H1 (cell line): Measurements from ENCODE around the gene GINS2. TPM values are rescaled to one million over a fixed set of nuclear protein-coding genes. Genes with fewer than 3 reads are reported as not detected.

Experiments used
- CTCF ChIA-PET: fragments of 300-600 bp; sonication (Branson Sonifier 250); formaldehyde crosslinking; loops from one replicate; lab custom pipeline; 2021; ENCODE audit not compliant: partially characterized antibody; lab: Charles Lee
- POLR2A ChIA-PET: fragments of 300-600 bp; sonication (Branson Sonifier 250); formaldehyde crosslinking; loops from one replicate; lab custom pipeline; 2021; ENCODE audit warnings: inconsistent platforms; ENCODE audit not compliant: partially characterized antibody; lab: Charles Lee
- DNase-seq, 2 experiments: peaks; one replicate each; pipeline versions ENCODE4 v3.0.0 to v3.0.0-alpha.2; 2010 to 2022; ENCODE audit warnings: low spot score in 2 of 2, low read depth in 1 of 2, mixed read lengths in 1 of 2
- FAIRE-seq: peaks from 2 replicates; lab custom pipeline; 2011; peaks lifted over from hg19 to GRCh38; lab: Jason Lieb, UNC
- H2AFZ ChIP-seq: 2 replicates; pipeline ENCODE4 v1.8.1; 2012; ENCODE audit warnings: low read length, inconsistent platforms
- H2AK5ac ChIP-seq: 2 replicates; pipeline ENCODE4 v1.6.1; 2013; ENCODE audit warnings: low read depth, low read length
- H2BK120ac ChIP-seq: replicated peaks from 2 replicates; pipeline ENCODE3; 2013; ENCODE audit warnings: low read depth, low read length, inconsistent platforms
- H2BK12ac ChIP-seq: 2 replicates; pipeline ENCODE4 v1.6.1; 2013; ENCODE audit warnings: low read depth, low read length
- H2BK15ac ChIP-seq: 2 replicates; pipeline ENCODE4 v1.6.1; 2013; ENCODE audit warnings: low read length
- H2BK20ac ChIP-seq: 2 replicates; pipeline ENCODE4 v1.6.1; 2013; ENCODE audit warnings: low read length
- H2BK5ac ChIP-seq: 2 replicates; pipeline ENCODE4 v1.6.1; 2013; ENCODE audit warnings: low read depth, low read length
- H3K14ac ChIP-seq: 2 replicates; pipeline ENCODE4 v1.6.1; 2013; ENCODE audit warnings: inconsistent platforms; ENCODE audit not compliant: insufficient read length
- H3K18ac ChIP-seq: 2 replicates; pipeline ENCODE4 v1.6.1; 2013; ENCODE audit warnings: low read length; ENCODE audit errors: extremely low read depth
- H3K23ac ChIP-seq: 2 replicates; pipeline ENCODE4 v1.6.1; 2013; ENCODE audit warnings: inconsistent platforms; ENCODE audit not compliant: insufficient read length
- H3K23me2 ChIP-seq: 2 replicates; pipeline ENCODE4 v1.6.1; 2013; ENCODE audit warnings: low read depth, low read length
- H3K27ac ChIP-seq: 2 replicates; pipeline ENCODE4 v1.6.1; 2011; ENCODE audit warnings: low read depth, low read length, inconsistent platforms
- H3K27me3 ChIP-seq, 4 experiments: replicated peaks in 1 of 4; 1 replicate in 1 of 4; 2 replicates in 3 of 4; pipeline versions ENCODE4 v1.6.1 to v1.8.1; 2011 to 2013; ENCODE audit warnings: low read length in 3 of 4, mild to moderate bottlenecking in 3 of 4, inconsistent platforms in 2 of 4, mixed read lengths in 2 of 4, moderate library complexity in 1 of 4; ENCODE audit not compliant: control insufficient read depth in 3 of 4, insufficient read depth in 3 of 4; ENCODE audit errors: extremely low read depth in 1 of 4
- H3K36me3 ChIP-seq, 4 experiments: 2 replicates each; pipeline versions ENCODE4 v1.6.1 to v1.8.1; 2011 to 2013; ENCODE audit warnings: mild to moderate bottlenecking in 4 of 4, low read length in 3 of 4, moderate library complexity in 2 of 4, control low read depth in 1 of 4, inconsistent platforms in 1 of 4; ENCODE audit not compliant: insufficient read depth in 4 of 4, control insufficient read depth in 2 of 4
- H3K4ac ChIP-seq: replicated peaks from 2 replicates; pipeline ENCODE3; 2013; ENCODE audit warnings: low read length, low read depth, mixed read lengths, inconsistent platforms; ENCODE audit not compliant: insufficient read length
- H3K4me1 ChIP-seq, 4 experiments: replicated peaks in 1 of 4; 1 replicate in 1 of 4; 2 replicates in 3 of 4; pipeline versions ENCODE4 v1.6.1 to v1.8.1; 2011 to 2013; ENCODE audit warnings: low read length in 3 of 4, inconsistent platforms in 2 of 4, mixed read lengths in 1 of 4; ENCODE audit not compliant: insufficient read depth in 4 of 4, control insufficient read depth in 3 of 4
- H3K4me2 ChIP-seq, 2 experiments: 2 replicates each; pipeline versions ENCODE4 v1.6.1 to v1.8.1; 2011 to 2013; ENCODE audit warnings: low read depth in 2 of 2, low read length in 2 of 2, control low read depth in 1 of 2, inconsistent platforms in 1 of 2, mild to moderate bottlenecking in 1 of 2; ENCODE audit not compliant: insufficient read depth in 1 of 2
- H3K4me3 ChIP-seq, 4 experiments: fragments of 200-600, 300-600 bp in 1 of 4; sonication (generic), shearing (Covaris generic), sonication (Bioruptor Twin) in 1 of 4; 2 replicates each; pipeline versions ENCODE4 v1.5.1 to v1.8.1; 2011 to 2016; ENCODE audit warnings: low read length in 4 of 4, low read depth in 3 of 4, control low read depth in 2 of 4, inconsistent platforms in 2 of 4, mild to moderate bottlenecking in 2 of 4, mixed read lengths in 1 of 4, moderate library complexity in 1 of 4; ENCODE audit not compliant: insufficient read depth in 2 of 4; ENCODE audit errors: extremely low read depth in 1 of 4
- H3K56ac ChIP-seq: replicated peaks from 2 replicates; pipeline ENCODE3; 2013; ENCODE audit warnings: low read depth, mild to moderate bottlenecking, mixed read lengths, low read length, inconsistent platforms; ENCODE audit not compliant: insufficient read length
- H3K79me1 ChIP-seq: 2 replicates; pipeline ENCODE4 v1.6.1; 2013; ENCODE audit warnings: low read depth, low read length, control low read depth
- H3K79me2 ChIP-seq, 2 experiments: 2 replicates each; pipeline versions ENCODE4 v1.6.1 to v1.8.1; 2012 to 2013; ENCODE audit warnings: low read length in 2 of 2, mild to moderate bottlenecking in 2 of 2, inconsistent platforms in 1 of 2; ENCODE audit not compliant: insufficient read depth in 2 of 2, control insufficient read depth in 1 of 2
- H3K9ac ChIP-seq, 4 experiments: replicated peaks in 1 of 4; 1 replicate in 1 of 4; 2 replicates in 3 of 4; pipeline versions ENCODE4 v1.6.1 to v1.8.1; 2011 to 2013; ENCODE audit warnings: low read depth in 3 of 4, low read length in 3 of 4, control low read depth in 2 of 4, mild to moderate bottlenecking in 2 of 4, moderate library complexity in 2 of 4, inconsistent platforms in 1 of 4; ENCODE audit errors: extremely low read depth in 1 of 4
- H3K9me3 ChIP-seq, 2 experiments: 2 replicates each; pipeline versions ENCODE4 v1.6.1 to v1.8.1; 2012 to 2013; ENCODE audit warnings: mild to moderate bottlenecking in 2 of 2, moderate library complexity in 2 of 2, control low read depth in 1 of 2, inconsistent platforms in 1 of 2, low read depth in 1 of 2, low read length in 1 of 2, mixed read lengths in 1 of 2; ENCODE audit not compliant: insufficient read depth in 2 of 2
- H4K20me1 ChIP-seq, 2 experiments: replicated peaks in 1 of 2; 2 replicates each; pipeline versions ENCODE3 to v1.8.1; 2011 to 2013; ENCODE audit warnings: inconsistent platforms in 2 of 2, low read length in 2 of 2, mild to moderate bottlenecking in 1 of 2; ENCODE audit not compliant: insufficient read depth in 2 of 2, control insufficient read depth in 1 of 2
- H4K5ac ChIP-seq: 2 replicates; pipeline ENCODE4 v1.6.1; 2013; ENCODE audit warnings: low read length, low read depth, mixed read lengths, inconsistent platforms; ENCODE audit not compliant: insufficient read length
- H4K8ac ChIP-seq: 2 replicates; pipeline ENCODE4 v1.8.0; 2013; ENCODE audit warnings: mild to moderate bottlenecking, moderate library complexity, low read length, inconsistent platforms; ENCODE audit not compliant: insufficient read depth; ENCODE audit errors: extremely low read depth
- H4K91ac ChIP-seq: replicated peaks from 2 replicates; pipeline ENCODE3; 2013; ENCODE audit warnings: low read length, mixed read lengths, inconsistent platforms; ENCODE audit not compliant: insufficient read length
- ATF3 ChIP-seq: IDR thresholded peaks from 2 replicates; pipeline ENCODE4 v1.6.1; 2011; ENCODE audit warnings: low read depth, mild to moderate bottlenecking, low read length; ENCODE audit not compliant: insufficient read depth
- BRCA1 ChIP-seq: IDR thresholded peaks from 2 replicates; pipeline ENCODE4 v1.6.1; 2012; ENCODE audit warnings: low read depth, low read length, improper control_type of control experiment
- CEBPB ChIP-seq: IDR thresholded peaks from 2 replicates; pipeline ENCODE4 v1.6.1; 2012; ENCODE audit warnings: low read depth, low read length
- CTCF ChIP-seq, 3 experiments: IDR thresholded peaks; 1 replicate in 2 of 3; 2 replicates in 1 of 3; pipeline versions ENCODE4 v1.5.1 to v1.6.1; 2011; ENCODE audit warnings: low read length in 3 of 3, mild to moderate bottlenecking in 3 of 3, inconsistent platforms in 2 of 3, low read depth in 1 of 3, moderate library complexity in 1 of 3; ENCODE audit not compliant: insufficient read depth in 1 of 3; ENCODE audit errors: control extremely low read depth in 1 of 3
- RBBP5 ChIP-seq: IDR thresholded peaks from 2 replicates; pipeline ENCODE4 v1.7.1; 2012; ENCODE audit warnings: low read depth, mild to moderate bottlenecking, inconsistent platforms, low read length, moderate library complexity, borderline replicate concordance
- SIRT6 ChIP-seq: IDR thresholded peaks from one replicate; pipeline ENCODE4 v1.7.1; 2012; ENCODE audit warnings: low read length, inconsistent platforms
- SP1 ChIP-seq: IDR thresholded peaks from 2 replicates; pipeline ENCODE4 v1.6.1; 2011; ENCODE audit warnings: low read depth, low read length
- TAF7 ChIP-seq: optimal IDR thresholded peaks from 2 replicates; pipeline ENCODE3; 2011; ENCODE audit warnings: low read depth, mild to moderate bottlenecking, inconsistent platforms, low read length, moderate library complexity, borderline replicate concordance
- TEAD4 ChIP-seq: IDR thresholded peaks from 2 replicates; pipeline ENCODE4 v1.6.1; 2012; ENCODE audit warnings: low read depth, low read length, inconsistent platforms, mixed read lengths
- YY1 ChIP-seq: IDR thresholded peaks from 2 replicates; pipeline ENCODE4 v1.6.1; 2011; ENCODE audit warnings: low read depth, mild to moderate bottlenecking, low read length
- WGBS, 2 experiments: shearing (Covaris generic) in 1 of 2; methylation state at CpG; one replicate each; pipeline versions ENCODE4 v1.1.6 to v1.1.7; 2013 to 2015; ENCODE audit warnings: low lambda C conversion rate in 2 of 2, mixed read lengths in 2 of 2, inconsistent platforms in 1 of 2, low coverage in 1 of 2, missing lambda C conversion rate in 1 of 2; ENCODE audit not compliant: insufficient replicate concordance in 2 of 2, insufficient coverage in 1 of 2, insufficient read length in 1 of 2; ENCODE audit errors: extremely low coverage in 1 of 2, missing lambda C conversion rate in 1 of 2; 5-methylcytosine and 5-hydroxymethylcytosine counted together
- polyA plus RNA-seq, 7 experiments: library from polyadenylated mRNA; depleted of rRNA in 3 of 7; stranded (reverse) in 5 of 7; unstranded in 2 of 7; fragments of >200 nt in 5 of 7; fragments of 200-250 nt in 2 of 7; gene quantifications; 1 replicate in 5 of 7; 2 replicates in 1 of 7; 4 replicates in 1 of 7; pipeline versions ENCODE4 v1.2.1 to v1.2.3, GENCODE V29; 2011 to 2013; ENCODE audit warnings: missing spikeins in 2 of 7, mixed read lengths in 2 of 7
- total RNA-seq: library from RNA; stranded (reverse); fragmentation: NEBNext Ultra II Directional; extraction: Animal tissue kit (Norgen Biotek cat#: 25700); gene quantifications from 2 replicates; pipeline ENCODE4 v1.2.1, GENCODE V29; 2021
- TF ChIP-seq, protein P1 (sequence below): IDR thresholded peaks from 2 replicates; pipeline ENCODE4 v1.6.1; 2012; ENCODE audit warnings: inconsistent platforms

Gene GINS2
- total and polyA plus RNA-seq, 2 of the 8 experiments (the other 6 are each of a cell fraction or from before 2014, with no cell fraction given) = 29.4 to 59.1 TPM

GRCh38 chr16:85735225-85735635 lies 46.5 kb upstream of the GINS2 start:
- Histone ChIP-seq H2BK20ac (0 out of 2 replicates have a peak overlapping the region, but pooled peaks have one; percentile 61), H3K18ac (no peak overlapping the region), H2BK15ac (0 out of 2 replicates have a peak overlapping the region, but pooled peaks have one; percentile 89), H3K79me2 (no peaks in the 10 kb centered on the region), H4K5ac (no peak overlapping the region), H2AFZ (no peak overlapping the region), H3K4me1 (peaks cover 3 to 10% (median 9%) of the 10 kb centered on the region in 4 experiments), H2AK5ac (no peak overlapping the region; the same call in 1 of the 2 replicates), H2BK5ac (no peak overlapping the region), H3K4me3 (no peak overlapping the region), H3K23ac (no peak overlapping the region), H3K56ac (no peak overlapping the region), H3K4me2 (no peak overlapping the region), H2BK120ac (no peak overlapping the region), H3K9me3 (no peaks in the 10 kb centered on the region), H3K27me3 (no peaks in the 10 kb centered on the region; a peak in 1 of 7 replicates), H3K27ac (no peak overlapping the region), H4K20me1 (peaks cover 0 to 2% of the 10 kb centered on the region in 2 experiments), H3K79me1 (no peaks in the 10 kb centered on the region), H4K8ac (no peak overlapping the region), H2BK12ac (peak overlapping the region; percentile 45; the same call in 1 of the 2 replicates), H3K23me2 (peaks cover 2% of the 10 kb centered on the region; the same call in 1 of the 2 replicates), H3K9ac (no peak overlapping the region), H3K4ac (no peak overlapping the region), H3K36me3 (no peaks in the 10 kb centered on the region), H4K91ac (no peak overlapping the region), H3K14ac (no peak overlapping the region)
- CTCF ChIA-PET = interaction anchor here (1.6 to 1.9 kb wide), 2 partner anchors 11 to 25 kb away, joined by 5 to 11 read pairs; no protein-coding TSS in a partner anchor
- WGBS, 2 experiments = 88% methylated on average over 10 of the region's 14 CpGs; no CpG with 5 or more reads in 1 of the 2 experiments
- FAIRE-seq (no peak), DNase-seq (no peak)
- POLR2A ChIA-PET = interaction anchor here (1.3 kb wide), 1 partner anchor 11 kb away, joined by 3 read pairs; no protein-coding TSS in a partner anchor
- TF ChIP-seq SP1 = no peak
- no peak for TF ChIP-seq CEBPB
- no peak for TF ChIP-seq RBBP5
- TF ChIP-seq CTCF (IDR thresholded peaks at IDR 0.05; ENCODE audit: control extremely low read depth in 1 of 3, insufficient read depth in 1 of 3, low read depth in 1 of 3, low read length in 3 of 3) = no peak
- TF ChIP-seq TAF7 = no peak
- TF ChIP-seq, protein P1, sequence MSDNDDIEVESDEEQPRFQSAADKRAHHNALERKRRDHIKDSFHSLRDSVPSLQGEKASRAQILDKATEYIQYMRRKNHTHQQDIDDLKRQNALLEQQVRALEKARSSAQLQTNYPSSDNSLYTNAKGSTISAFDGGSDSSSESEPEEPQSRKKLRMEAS = no peak
- TF ChIP-seq TEAD4 = no peak
- no peak for TF ChIP-seq SIRT6
- no peak for TF ChIP-seq YY1
- TF ChIP-seq BRCA1 = no peak
- no peak for TF ChIP-seq ATF3
